Keratinocyte (primary cell): ENCODE results near the gene TRIM8. TPM values are rescaled to one million over a fixed set of nuclear protein-coding genes. Genes with fewer than 3 reads are reported as not detected.

Experiments used
- DNase-seq: peaks from one replicate; pipeline ENCODE4 v3.0.0-alpha.2; 2011; ENCODE audit warnings: low read depth, missing footprints, low spot score
- FAIRE-seq: peaks from 2 replicates; lab custom pipeline; 2011; peaks lifted over from hg19 to GRCh38; lab: Jason Lieb, UNC
- H2AFZ ChIP-seq: 2 replicates; pipeline ENCODE4 v1.6.0; 2012; ENCODE audit warnings: low read length, control low read depth, inconsistent platforms; ENCODE audit not compliant: control insufficient read depth
- H3K27ac ChIP-seq: 2 replicates; pipeline ENCODE4 v1.5.1; 2011; ENCODE audit warnings: low read length; ENCODE audit not compliant: control insufficient read depth, insufficient read depth
- H3K27me3 ChIP-seq: 3 replicates; pipeline ENCODE4 v1.6.0; 2011; ENCODE audit warnings: low read length; ENCODE audit not compliant: control insufficient read depth, insufficient read depth; ENCODE audit errors: extremely low read depth
- H3K36me3 ChIP-seq, 2 experiments: 2 replicates in 1 of 2; 3 replicates in 1 of 2; pipeline ENCODE4 v1.5.1; 2011; ENCODE audit warnings: low read length in 2 of 2, mild to moderate bottlenecking in 1 of 2; ENCODE audit not compliant: control insufficient read depth in 2 of 2, insufficient read depth in 2 of 2; ENCODE audit errors: extremely low read depth in 1 of 2
- H3K4me1 ChIP-seq: 3 replicates; pipeline ENCODE4 v1.5.1; 2011; ENCODE audit warnings: low read length; ENCODE audit not compliant: control insufficient read depth, insufficient read depth; ENCODE audit errors: extremely low read depth
- H3K4me2 ChIP-seq: 3 replicates; pipeline ENCODE4 v1.6.0; 2011; ENCODE audit warnings: low read depth, low read length; ENCODE audit not compliant: control insufficient read depth, insufficient read depth; ENCODE audit errors: extremely low read depth
- H3K4me3 ChIP-seq, 3 experiments: fragments of 200-600 bp in 1 of 3; sonication (generic) in 1 of 3; 2 replicates in 2 of 3; 3 replicates in 1 of 3; pipeline ENCODE4 v1.5.1; 2011 to 2016; ENCODE audit warnings: low read length in 3 of 3, mild to moderate bottlenecking in 3 of 3, control low read depth in 2 of 3, inconsistent platforms in 1 of 3, low read depth in 1 of 3, mixed read lengths in 1 of 3, mixed run types in 1 of 3, moderate library complexity in 1 of 3; ENCODE audit not compliant: control insufficient read depth in 2 of 3, insufficient read depth in 2 of 3; ENCODE audit errors: extremely low read depth in 1 of 3
- H3K79me2 ChIP-seq: 2 replicates; pipeline ENCODE4 v1.6.0; 2012; ENCODE audit warnings: low read length; ENCODE audit not compliant: control insufficient read depth, insufficient read depth
- H3K9ac ChIP-seq: 3 replicates; pipeline ENCODE4 v1.6.0; 2011; ENCODE audit warnings: low read length; ENCODE audit not compliant: control insufficient read depth, insufficient read depth; ENCODE audit errors: extremely low read depth
- H3K9me1 ChIP-seq: 3 replicates; pipeline ENCODE4 v1.6.0; 2011; ENCODE audit warnings: low read length; ENCODE audit not compliant: control insufficient read depth, insufficient read depth; ENCODE audit errors: extremely low read depth
- H3K9me3 ChIP-seq: 2 replicates; pipeline ENCODE4 v1.5.1; 2012; ENCODE audit warnings: low read depth, low read length; ENCODE audit not compliant: control insufficient read depth
- H4K20me1 ChIP-seq: 3 replicates; pipeline ENCODE4 v1.6.0; 2011; ENCODE audit warnings: low read length; ENCODE audit not compliant: control insufficient read depth, insufficient read depth; ENCODE audit errors: extremely low read depth
- EZH2 ChIP-seq: IDR thresholded peaks from one replicate; pipeline ENCODE4 v1.6.1; 2012; ENCODE audit warnings: inconsistent platforms, mild to moderate bottlenecking, low read length, moderate library complexity
- dilution Hi-C: fragments of 300-500 bp; cut with MboI; formaldehyde crosslinking; loops from one replicate; pipeline ENCODE4 v1.7.0; 2020; ENCODE audit warnings: low sequenced_read_pairs; ENCODE audit not compliant: extremely low pct_ligation_motif_present
- polyA plus RNA-seq, 5 experiments: library from polyadenylated mRNA; depleted of rRNA in 3 of 5; stranded (reverse) in 3 of 5; stranded (forward) in 1 of 5; unstranded in 1 of 5; fragments of >200 nt; gene quantifications; 1 replicate in 1 of 5; 2 replicates in 3 of 5; 3 replicates in 1 of 5; pipeline versions ENCODE4 v1.2.1 to v1.2.3, GENCODE V29; 2011 to 2012; ENCODE audit warnings: missing spikeins in 2 of 5, low read depth in 1 of 5, low replicate concordance in 1 of 5
- TF ChIP-seq, protein P1 (sequence below), 3 experiments: IDR thresholded peaks in 1 of 3; conservative IDR thresholded peaks in 1 of 3; optimal IDR thresholded peaks in 1 of 3; 2 replicates in 2 of 3; 3 replicates in 1 of 3; pipeline versions ENCODE3 to v1.5.1; 2011; ENCODE audit warnings: low read length in 3 of 3, mild to moderate bottlenecking in 3 of 3, moderate library complexity in 2 of 3, control low read depth in 1 of 3, inconsistent platforms in 1 of 3; ENCODE audit not compliant: insufficient read depth in 2 of 3; ENCODE audit errors: extremely low read depth in 1 of 3

Gene TRIM8
- polyA plus RNA-seq, 1 donor (not counting 4 experiments of a cell fraction or from before 2014, with no cell fraction given), result 24.8 TPM

DNA sequence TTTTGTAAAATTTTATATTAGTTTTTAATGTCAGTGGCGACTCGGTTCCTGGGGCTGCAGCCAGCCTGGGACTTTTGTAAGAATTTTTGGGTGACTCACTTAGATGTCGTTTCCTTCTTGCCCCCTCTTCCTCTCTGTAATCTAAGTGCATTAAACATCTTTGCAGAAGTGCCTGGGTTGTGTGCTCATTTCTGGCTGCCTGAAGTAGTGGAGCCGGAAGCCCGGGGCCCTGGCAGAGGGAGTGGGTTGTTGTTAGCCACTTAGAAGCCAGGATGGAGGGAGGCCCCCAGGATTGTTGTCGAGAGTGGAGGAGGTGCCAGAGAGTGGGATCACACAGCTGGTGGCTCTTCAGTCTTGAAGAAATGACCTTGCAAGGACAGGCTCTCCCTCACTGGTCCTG is 11.0 kb upstream of the TRIM8 start:
- peak overlapping the region; percentile 10 for H3K9ac ChIP-seq
- H2AFZ ChIP-seq, result no peak overlapping the region

DNA sequence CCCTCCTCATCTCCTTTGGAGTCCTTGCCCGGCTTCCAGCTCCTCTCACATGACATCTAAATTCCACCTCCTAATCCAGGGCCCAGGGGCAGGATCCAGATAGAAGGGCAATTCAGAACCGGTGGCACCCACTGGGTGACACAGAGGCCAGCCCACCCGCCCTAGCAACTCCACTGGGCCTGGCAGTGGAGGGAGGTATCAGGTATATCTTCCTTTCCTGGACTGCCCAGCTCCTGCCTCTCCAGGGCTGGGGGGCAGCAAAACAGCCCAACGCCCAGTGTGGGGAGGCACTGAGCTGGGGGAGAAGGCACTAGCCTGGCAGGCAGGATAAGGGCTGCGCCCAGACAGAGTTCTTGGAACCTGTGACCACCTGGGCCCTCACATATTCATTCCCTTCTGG is 10.4 kb upstream of the TRIM8 start:
- H3K4me1 ChIP-seq, result peaks cover 48% of the 10 kb centered on the region
- H3K27me3 ChIP-seq, result no peaks in the 10 kb centered on the region
- no peak for TF ChIP-seq EZH2
- TF ChIP-seq, protein P1, sequence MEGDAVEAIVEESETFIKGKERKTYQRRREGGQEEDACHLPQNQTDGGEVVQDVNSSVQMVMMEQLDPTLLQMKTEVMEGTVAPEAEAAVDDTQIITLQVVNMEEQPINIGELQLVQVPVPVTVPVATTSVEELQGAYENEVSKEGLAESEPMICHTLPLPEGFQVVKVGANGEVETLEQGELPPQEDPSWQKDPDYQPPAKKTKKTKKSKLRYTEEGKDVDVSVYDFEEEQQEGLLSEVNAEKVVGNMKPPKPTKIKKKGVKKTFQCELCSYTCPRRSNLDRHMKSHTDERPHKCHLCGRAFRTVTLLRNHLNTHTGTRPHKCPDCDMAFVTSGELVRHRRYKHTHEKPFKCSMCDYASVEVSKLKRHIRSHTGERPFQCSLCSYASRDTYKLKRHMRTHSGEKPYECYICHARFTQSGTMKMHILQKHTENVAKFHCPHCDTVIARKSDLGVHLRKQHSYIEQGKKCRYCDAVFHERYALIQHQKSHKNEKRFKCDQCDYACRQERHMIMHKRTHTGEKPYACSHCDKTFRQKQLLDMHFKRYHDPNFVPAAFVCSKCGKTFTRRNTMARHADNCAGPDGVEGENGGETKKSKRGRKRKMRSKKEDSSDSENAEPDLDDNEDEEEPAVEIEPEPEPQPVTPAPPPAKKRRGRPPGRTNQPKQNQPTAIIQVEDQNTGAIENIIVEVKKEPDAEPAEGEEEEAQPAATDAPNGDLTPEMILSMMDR (optimal IDR thresholded peaks at IDR 0.05 in 1 of 3, IDR thresholded peaks at IDR 0.05 in 1 of 3, conservative IDR thresholded peaks at IDR 0.05 in 1 of 3; ENCODE audit: extremely low read depth in 1 of 3, insufficient read depth in 2 of 3, low read length in 3 of 3), result no peak
- no peaks in the 10 kb centered on the region for H3K9me1 ChIP-seq
- no peak for DNase-seq
- H3K9ac ChIP-seq, result no peak overlapping the region
- no peak overlapping the region for H2AFZ ChIP-seq
- no peak for FAIRE-seq
- H3K27ac ChIP-seq, result no peak overlapping the region
- H3K79me2 ChIP-seq, result no peaks in the 10 kb centered on the region
- H3K4me3 ChIP-seq, result no peak overlapping the region
- H3K9me3 ChIP-seq, result no peaks in the 10 kb centered on the region
- dilution Hi-C loops, result no loop called here
- H3K4me2 ChIP-seq, result no peak overlapping the region
- no peaks in the 10 kb centered on the region for H4K20me1 ChIP-seq
- peaks cover 0 to 1% of the 10 kb centered on the region in 2 experiments for H3K36me3 ChIP-seq

More for the DNA sequence above, 11.0 kb upstream of the TRIM8 start:
- DNase-seq (no peak), FAIRE-seq (peak; percentile 26)
- Histone ChIP-seq H3K27ac (no peak overlapping the region), H3K9me1 (no peaks in the 10 kb centered on the region), H3K4me2 (peak overlapping the region; percentile 20), H3K4me3 (no peak overlapping the region), H3K4me1 (peaks cover 53% of the 10 kb centered on the region), H3K79me2 (no peaks in the 10 kb centered on the region), H3K36me3 (peaks cover 0 to 1% of the 10 kb centered on the region in 2 experiments), H4K20me1 (no peaks in the 10 kb centered on the region), H3K9me3 (no peaks in the 10 kb centered on the region), H3K27me3 (no peaks in the 10 kb centered on the region)
- dilution Hi-C loops, result no loop called here
- TF ChIP-seq EZH2, result no peak
- TF ChIP-seq, protein P1 (optimal IDR thresholded peaks at IDR 0.05 in 1 of 3, IDR thresholded peaks at IDR 0.05 in 1 of 3, conservative IDR thresholded peaks at IDR 0.05 in 1 of 3; ENCODE audit: extremely low read depth in 1 of 3, insufficient read depth in 2 of 3, low read length in 3 of 3), result no peak
